Measurements from ENCODE around the gene UGDH.
"Not testable (repeated sequence)": the region's sequence is repeated elsewhere in the genome, so short reads cannot be mapped to it uniquely, and the experiment has no call there.

Gene UGDH

GRCh38 chr4:39522068-39522467 lies 5.2 kb downstream of the UGDH start:
- DNase-seq (ENCODE audit: low read depth) = no peak
- TF ChIP-seq CTCF (IDR thresholded peaks at IDR 0.05; ENCODE audit: low read length, missing control alignments) = no peak
- H3K4me3 ChIP-seq (replicated peaks; ENCODE audit: low read depth, low read length) = peak overlapping the region; percentile 10

- H3K4me3 ChIP-seq (replicated peaks; ENCODE audit: low read depth, low read length) = peak overlapping the region; percentile 10
- peak; percentile 55 for DNase-seq (ENCODE audit: low read depth)
Observed at GRCh38 chr4:39521253-39521919, 5.9 kb downstream of the UGDH start.

GRCh38 chr4:39518484-39518883 lies 8.8 kb downstream of the UGDH start:
- DNase-seq (ENCODE audit: low read depth) = no peak
- TF ChIP-seq CTCF (IDR thresholded peaks at IDR 0.05; ENCODE audit: low read length, missing control alignments) = no peak
- no peak overlapping the region for H3K4me3 ChIP-seq (replicated peaks; ENCODE audit: low read depth, low read length)

More at GRCh38 chr4:39521253-39521919, 5.9 kb downstream of the UGDH start:
- no peak for TF ChIP-seq CTCF (IDR thresholded peaks at IDR 0.05; ENCODE audit: low read length, missing control alignments)

GRCh38 chr4:39516407-39516966 lies 10.8 kb downstream of the UGDH start:
- H3K4me3 ChIP-seq (replicated peaks; ENCODE audit: low read depth, low read length) = no peak overlapping the region
- no peak for DNase-seq (ENCODE audit: low read depth)
- no peak for TF ChIP-seq CTCF (IDR thresholded peaks at IDR 0.05; ENCODE audit: low read length, missing control alignments)

- not testable (repeated sequence) for DNase-seq (ENCODE audit: low read depth); H3K4me3 ChIP-seq (replicated peaks; ENCODE audit: low read depth, low read length)
Observed at GRCh38 chr4:39515669-39516401, 11.4 kb downstream of the UGDH start.

- no peak overlapping the region for H3K4me3 ChIP-seq (replicated peaks; ENCODE audit: low read depth, low read length)
- TF ChIP-seq CTCF (IDR thresholded peaks at IDR 0.05; ENCODE audit: low read length, missing control alignments) = no peak
- DNase-seq (ENCODE audit: low read depth) = peak; percentile 23
Observed at GRCh38 chr4:39514888-39515401, 12.3 kb downstream of the UGDH start.

- not testable (repeated sequence) for DNase-seq (ENCODE audit: low read depth); H3K4me3 ChIP-seq (replicated peaks; ENCODE audit: low read depth, low read length)
Observed at GRCh38 chr4:39514266-39514665, 13.0 kb downstream of the UGDH start.
